Thoracic aorta (tissue), 2 donors: ENCODE results near the gene WNT4. TPM values are rescaled to one million over a fixed set of nuclear protein-coding genes. Genes with fewer than 3 reads are reported as not detected.

Source experiments
- ATAC-seq: fragments of 150-250 bp; one replicate; pipeline ENCODE4 v1.8.0; 2017; ENCODE audit warnings: low read depth; ENCODE audit not compliant: insufficient number of reproducible peaks, low FRiP score
- DNase-seq: peaks from one replicate; pipeline ENCODE4 v3.0.0-alpha.2; 2020; ENCODE audit warnings: low spot score
- H3K27ac ChIP-seq, 2 donors: fragments of 200-600 bp; sonication (generic); 1 replicate in 1 of 2; 2 replicates in 1 of 2; pipeline ENCODE4 v1.5.1; 2016; ENCODE audit warnings: mild to moderate bottlenecking in 2 of 2, moderate library complexity in 2 of 2
- H3K27me3 ChIP-seq: fragments of 200-600 bp; sonication (generic); replicated peaks from 2 replicates; pipeline ENCODE4 v1.6.0; 2016; ENCODE audit warnings: mild to moderate bottlenecking; ENCODE audit not compliant: insufficient read depth
- H3K36me3 ChIP-seq: fragments of 200-600 bp; sonication (generic); one replicate; pipeline ENCODE4 v1.5.1; 2016
- H3K4me1 ChIP-seq, 2 donors: fragments of 200-600 bp; sonication (generic); 1 replicate in 1 of 2; 2 replicates in 1 of 2; pipeline versions ENCODE4 v1.5.1 to v1.6.0; 2016; ENCODE audit warnings: low read depth in 2 of 2, mild to moderate bottlenecking in 1 of 2; ENCODE audit not compliant: control insufficient read depth in 1 of 2
- H3K4me3 ChIP-seq: fragments of 200-600 bp; sonication (generic); 2 replicates; pipeline ENCODE4 v1.5.1; 2016; ENCODE audit warnings: mild to moderate bottlenecking
- H3K9me3 ChIP-seq: fragments of 200-600 bp; sonication (generic); 2 replicates; pipeline ENCODE4 v1.5.1; 2016
- total RNA-seq, 2 donors: library from RNA; depleted of rRNA; stranded (reverse); fragments of >200 nt; gene quantifications; one replicate each; pipeline versions ENCODE4 v1.1.0 to v1.2.3, GENCODE V29; 2016
- TF ChIP-seq, protein P1 (sequence below): fragments of 200-600 bp; sonication (generic); IDR thresholded peaks from one replicate; pipeline ENCODE4 v1.5.1; 2019; ENCODE audit warnings: antibody characterized with exemption

The WNT4 gene
- total RNA-seq, 2 donors from 2014 or later = not detected

DNA sequence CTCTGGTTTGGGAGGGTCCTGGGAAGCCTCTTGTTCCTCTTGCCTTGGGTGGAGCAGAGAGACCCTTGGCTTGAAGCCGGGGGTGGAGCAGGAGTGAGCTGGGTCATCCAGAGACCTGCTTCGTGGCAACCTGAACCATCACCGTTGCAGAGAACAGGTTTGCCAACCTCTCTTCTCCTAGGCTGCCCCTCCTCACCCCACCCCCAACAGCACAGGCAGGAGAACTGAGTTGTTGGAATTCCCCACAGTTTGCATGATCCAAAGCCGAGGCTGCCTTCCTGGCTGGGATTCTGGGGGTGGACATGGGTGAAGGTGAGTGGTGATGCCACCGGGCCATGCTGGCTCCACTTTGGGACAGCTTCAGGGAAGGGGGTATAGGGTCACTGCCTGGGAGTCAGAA lies 2.2 kb downstream of the WNT4 start:
- no peak for DNase-seq
- Histone ChIP-seq H3K9me3 (no peaks in the 10 kb centered on the region), H3K27ac (no peak overlapping the region), H3K4me1 (peaks cover 6 to 17% of the 10 kb centered on the region in 2 donors), H3K27me3 (no peaks in the 10 kb centered on the region), H3K4me3 (no peak overlapping the region), H3K36me3 (no peaks in the 10 kb centered on the region)
- TF ChIP-seq, protein P1, sequence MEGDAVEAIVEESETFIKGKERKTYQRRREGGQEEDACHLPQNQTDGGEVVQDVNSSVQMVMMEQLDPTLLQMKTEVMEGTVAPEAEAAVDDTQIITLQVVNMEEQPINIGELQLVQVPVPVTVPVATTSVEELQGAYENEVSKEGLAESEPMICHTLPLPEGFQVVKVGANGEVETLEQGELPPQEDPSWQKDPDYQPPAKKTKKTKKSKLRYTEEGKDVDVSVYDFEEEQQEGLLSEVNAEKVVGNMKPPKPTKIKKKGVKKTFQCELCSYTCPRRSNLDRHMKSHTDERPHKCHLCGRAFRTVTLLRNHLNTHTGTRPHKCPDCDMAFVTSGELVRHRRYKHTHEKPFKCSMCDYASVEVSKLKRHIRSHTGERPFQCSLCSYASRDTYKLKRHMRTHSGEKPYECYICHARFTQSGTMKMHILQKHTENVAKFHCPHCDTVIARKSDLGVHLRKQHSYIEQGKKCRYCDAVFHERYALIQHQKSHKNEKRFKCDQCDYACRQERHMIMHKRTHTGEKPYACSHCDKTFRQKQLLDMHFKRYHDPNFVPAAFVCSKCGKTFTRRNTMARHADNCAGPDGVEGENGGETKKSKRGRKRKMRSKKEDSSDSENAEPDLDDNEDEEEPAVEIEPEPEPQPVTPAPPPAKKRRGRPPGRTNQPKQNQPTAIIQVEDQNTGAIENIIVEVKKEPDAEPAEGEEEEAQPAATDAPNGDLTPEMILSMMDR = no peak
- no peak for ATAC-seq

DNA sequence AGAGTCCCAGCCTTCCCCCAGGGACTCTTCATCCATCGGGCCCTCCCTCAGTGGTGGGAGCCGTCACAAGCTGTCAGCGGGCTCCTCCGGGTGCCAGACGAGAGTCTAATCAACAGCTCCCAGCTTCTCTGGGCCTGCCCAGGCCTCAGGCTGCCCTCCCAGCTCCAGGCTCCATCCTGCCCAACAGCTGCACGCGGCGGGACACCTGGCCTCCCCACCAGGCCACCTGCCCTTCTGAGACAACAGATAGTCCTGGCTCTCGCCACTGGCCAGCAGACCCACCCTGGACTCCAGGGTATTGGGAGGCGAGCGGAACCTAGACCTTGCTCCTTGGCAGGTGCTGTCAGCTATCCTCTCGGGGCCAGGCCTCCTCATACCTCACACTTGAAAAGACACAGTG lies 3.1 kb downstream of the WNT4 start:
- ATAC-seq = no peak
- H3K9me3 ChIP-seq = no peaks in the 10 kb centered on the region
- no peak overlapping the region for H3K27ac ChIP-seq
- H3K4me3 ChIP-seq = no peak overlapping the region
- DNase-seq = no peak
- no peaks in the 10 kb centered on the region for H3K36me3 ChIP-seq
- H3K4me1 ChIP-seq = peaks cover 6 to 17% of the 10 kb centered on the region in 2 donors
- TF ChIP-seq, protein P1 = no peak
- H3K27me3 ChIP-seq = no peaks in the 10 kb centered on the region

DNA sequence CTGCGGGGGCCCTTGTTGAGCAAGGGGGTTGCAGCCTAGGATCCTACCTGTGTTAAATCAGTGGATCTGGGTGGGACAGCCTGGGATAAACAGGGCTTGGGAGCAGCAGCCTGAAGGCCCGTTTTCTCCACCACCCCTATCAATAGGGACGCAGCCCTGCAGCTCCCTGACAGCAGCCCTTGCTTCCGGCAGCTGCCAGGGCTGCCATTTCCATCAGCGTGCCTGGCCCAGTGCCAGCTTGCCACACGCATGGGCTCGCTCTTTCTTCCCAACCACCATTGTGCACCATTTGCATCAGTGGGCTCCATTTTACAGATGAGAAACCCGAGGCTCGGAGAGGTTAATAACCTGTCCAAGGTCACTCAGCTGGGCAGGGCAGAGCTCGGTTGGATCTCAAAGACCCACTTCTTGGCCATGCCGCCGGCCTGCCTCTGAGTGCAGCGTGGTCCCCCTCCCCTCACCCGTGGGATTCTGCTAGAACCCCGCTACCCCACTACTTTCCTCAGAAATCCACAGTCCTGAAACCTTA lies 3.8 kb downstream of the WNT4 start:
- Histone ChIP-seq H3K9me3 (no peaks in the 10 kb centered on the region), H3K27ac (no peak overlapping the region), H3K4me3 (no peak overlapping the region), H3K27me3 (no peaks in the 10 kb centered on the region), H3K4me1 (peaks cover 6 to 17% of the 10 kb centered on the region in 2 donors), H3K36me3 (no peaks in the 10 kb centered on the region)
- TF ChIP-seq, protein P1 = no peak
- DNase-seq (no peak), ATAC-seq (no peak)

DNA sequence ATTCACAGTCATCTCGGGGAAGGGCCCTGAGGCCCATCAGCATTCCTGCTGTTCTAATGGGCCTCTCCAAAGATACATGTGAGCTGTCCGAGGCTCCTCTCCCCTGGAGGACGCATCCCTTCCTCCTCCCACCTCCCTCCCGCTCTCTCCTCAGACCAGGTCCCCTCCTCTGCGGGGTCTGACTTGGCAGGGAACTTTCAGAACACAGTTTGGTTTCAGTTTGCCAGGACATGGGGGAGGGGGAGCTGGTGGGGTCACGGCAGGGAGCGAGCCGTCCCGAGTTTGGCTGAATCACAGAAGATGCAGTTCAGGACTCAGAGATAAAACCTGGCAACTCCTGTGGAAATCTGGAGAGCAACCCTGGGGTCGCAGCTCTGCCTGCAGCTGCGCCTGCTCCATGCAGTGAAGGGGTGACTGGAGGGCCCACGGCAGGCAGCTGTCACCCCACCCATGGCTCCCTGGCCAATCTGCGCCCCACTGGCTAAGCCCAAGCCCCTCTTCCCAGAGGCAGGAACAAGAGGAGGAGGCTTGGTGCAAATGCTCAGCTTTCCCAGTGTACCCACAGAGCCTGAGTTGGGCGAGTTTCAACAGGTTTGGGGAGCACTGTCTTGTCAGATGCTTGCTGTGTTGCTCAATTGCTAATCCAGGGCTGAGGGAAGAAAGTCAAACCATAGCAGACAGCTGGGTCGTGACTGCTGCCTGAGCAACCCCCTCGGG lies 5.7 kb downstream of the WNT4 start:
- H3K4me1 ChIP-seq = peaks cover 4 to 17% of the 10 kb centered on the region in 2 donors
- H3K36me3 ChIP-seq = no peaks in the 10 kb centered on the region
- no peak for DNase-seq
- H3K27me3 ChIP-seq = no peaks in the 10 kb centered on the region
- ATAC-seq = no peak
- H3K4me3 ChIP-seq = no peak overlapping the region
- TF ChIP-seq, protein P1 = no peak
- H3K9me3 ChIP-seq = no peaks in the 10 kb centered on the region
- H3K27ac ChIP-seq = no peak overlapping the region

DNA sequence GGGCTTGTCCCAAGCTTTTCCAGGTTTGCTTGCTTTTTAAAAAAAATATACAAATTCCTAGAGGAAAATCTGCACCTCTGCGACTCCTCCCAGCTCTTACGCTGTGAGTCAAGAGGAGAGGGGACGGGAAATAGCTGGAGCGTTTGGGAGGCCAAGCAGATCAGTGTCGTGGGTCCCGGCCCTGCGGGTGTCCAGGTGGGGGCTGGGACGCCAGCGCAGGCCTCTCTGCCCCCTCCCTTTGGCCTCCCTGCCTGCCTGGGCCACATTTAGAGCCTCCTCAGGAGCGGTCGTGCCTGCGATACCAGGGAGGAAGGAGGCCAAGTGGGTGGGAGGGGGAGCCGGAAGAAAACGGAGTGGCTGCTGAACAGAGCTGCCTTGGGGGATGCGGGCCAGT lies 9.0 kb downstream of the WNT4 start:
- TF ChIP-seq, protein P1 = no peak
- Histone ChIP-seq H3K4me3 (no peak overlapping the region), H3K36me3 (no peaks in the 10 kb centered on the region), H3K27ac (no peak overlapping the region), H3K9me3 (no peaks in the 10 kb centered on the region), H3K27me3 (no peaks in the 10 kb centered on the region), H3K4me1 (peaks cover 5 to 13% of the 10 kb centered on the region in 2 donors)
- DNase-seq (no peak), ATAC-seq (no peak)
